ENCODE results near the gene TUBA4B.

Gene TUBA4B

DNA sequence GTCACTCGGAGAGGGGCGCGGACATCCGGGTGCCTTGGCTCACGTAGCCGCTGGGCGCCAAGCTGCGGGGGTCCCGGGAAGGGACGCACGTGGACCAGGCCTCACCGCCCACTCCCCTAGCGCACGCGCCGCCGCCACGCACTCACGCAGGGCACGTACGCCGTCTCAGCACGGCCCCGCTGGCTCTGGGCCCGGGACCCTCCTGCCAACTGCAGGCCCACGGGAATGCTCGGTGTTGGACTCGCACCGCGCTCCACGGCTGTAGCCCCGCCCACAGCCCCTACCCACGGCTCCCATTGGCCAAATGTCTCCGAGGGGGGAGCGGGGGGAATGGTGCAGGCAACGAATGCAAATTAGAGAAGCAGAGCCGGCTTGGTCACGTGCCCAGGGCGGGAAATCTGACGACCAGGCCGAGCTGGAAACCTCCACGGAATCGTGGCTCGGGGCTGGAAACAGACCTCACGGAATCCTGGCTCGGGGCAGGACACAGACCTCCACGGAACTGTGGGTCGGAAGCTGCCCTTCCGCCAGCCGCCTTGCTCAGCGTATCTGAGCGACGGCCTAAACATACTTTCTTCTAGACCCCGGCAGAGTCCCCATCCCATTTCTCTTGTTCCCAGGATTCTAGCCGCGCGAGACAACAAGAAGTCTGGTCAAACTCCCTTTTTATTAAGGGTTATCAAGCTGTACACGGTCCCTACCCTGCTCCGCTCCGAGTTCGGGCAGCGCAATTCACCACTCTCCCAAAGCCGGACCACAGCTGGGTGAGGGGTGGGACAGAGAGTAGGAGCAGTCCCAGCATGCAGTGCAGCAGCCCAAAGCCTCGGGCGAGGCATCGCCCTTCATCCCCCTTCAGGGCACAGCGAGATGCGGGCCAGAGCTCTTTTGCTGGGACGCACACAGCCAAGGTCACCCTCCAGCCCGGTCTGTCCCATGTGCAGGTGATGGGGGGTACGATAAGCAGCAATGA, 34.0 kb upstream of the TUBA4B start, which contains the start of gene ABCB6:
Gene ABCB6 (minus strand): TSS at position 227 of the 970 bp plus-strand sequence. CDS start 285 bp downstream, outside the sequence.
- DNase-seq (ENCODE audit: low read depth): peak; percentile 83

DNA sequence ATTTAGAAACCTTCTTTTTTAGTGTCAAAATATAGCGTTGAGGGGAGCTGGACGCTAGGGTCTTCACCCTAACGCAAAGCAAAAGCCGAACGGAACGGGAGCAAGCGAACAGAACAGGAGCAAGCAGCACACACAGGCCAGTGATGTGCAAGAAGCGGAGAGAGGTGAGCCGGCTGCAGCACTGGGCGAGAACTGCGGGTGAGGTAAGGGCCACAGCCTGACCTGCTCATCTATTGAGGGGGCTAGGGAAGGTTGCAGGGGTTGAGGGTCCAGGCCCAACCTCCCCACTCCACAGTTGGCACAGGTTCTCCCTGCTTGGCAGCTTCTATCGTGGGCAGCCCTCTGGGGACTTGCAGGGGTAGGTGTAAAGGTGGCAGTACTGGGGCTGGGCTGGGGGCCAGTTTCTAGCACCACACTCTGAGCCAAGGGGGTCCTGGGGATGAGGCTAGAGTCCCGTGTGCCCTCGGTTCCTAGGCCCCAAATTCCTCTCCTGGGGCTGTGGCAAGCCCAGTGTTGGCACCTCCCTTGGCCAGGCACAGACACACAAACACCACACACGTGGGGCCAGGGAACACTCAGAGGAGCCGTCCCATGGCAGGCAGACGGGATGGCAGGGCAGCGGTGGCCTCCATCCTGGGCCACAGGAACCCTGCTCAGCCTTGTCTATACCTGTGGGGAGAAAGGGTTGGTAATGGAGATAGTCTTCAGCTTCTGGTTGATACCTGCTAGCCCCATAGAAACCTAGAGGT, 33.1 kb upstream of the TUBA4B start:
- no peak for DNase-seq (ENCODE audit: low read depth)

DNA sequence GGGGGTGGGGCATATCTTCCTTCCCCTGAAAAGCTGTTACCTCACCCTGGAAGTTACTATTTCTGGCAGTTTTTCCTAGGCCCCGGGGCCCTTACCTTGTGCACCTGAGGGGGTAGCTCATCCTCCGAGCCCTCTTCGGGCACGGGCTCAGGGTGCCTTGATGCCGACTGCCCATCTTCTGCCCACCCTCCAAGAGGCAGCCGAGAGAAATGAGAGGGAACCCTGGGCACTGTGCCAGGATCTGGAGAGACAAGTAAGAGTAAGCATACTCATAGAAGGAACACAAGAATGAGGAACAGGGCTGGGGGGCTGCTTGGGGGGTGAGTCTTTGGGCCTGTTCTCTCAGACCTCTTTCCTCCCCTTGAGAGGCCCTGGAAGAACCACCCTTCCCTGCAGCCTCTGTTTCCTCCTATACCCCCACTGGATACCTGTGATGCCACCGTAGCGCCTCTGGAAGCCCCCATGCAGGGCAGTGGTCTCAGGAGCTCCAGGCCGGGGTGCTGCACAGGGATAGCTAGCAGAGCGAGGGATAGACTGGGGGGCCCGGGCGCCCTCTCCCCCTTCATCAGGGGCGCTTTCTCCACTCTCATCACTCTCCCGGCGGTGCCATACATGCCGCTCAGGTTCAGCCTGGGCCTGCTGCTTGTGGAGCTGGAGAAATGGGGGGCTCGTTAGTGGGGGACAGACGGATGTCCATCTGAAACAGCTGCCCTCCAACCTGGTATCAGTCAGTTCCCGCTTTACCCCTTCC, 32.2 kb upstream of the TUBA4B start:
- DNase-seq (ENCODE audit: low read depth): no peak

DNA sequence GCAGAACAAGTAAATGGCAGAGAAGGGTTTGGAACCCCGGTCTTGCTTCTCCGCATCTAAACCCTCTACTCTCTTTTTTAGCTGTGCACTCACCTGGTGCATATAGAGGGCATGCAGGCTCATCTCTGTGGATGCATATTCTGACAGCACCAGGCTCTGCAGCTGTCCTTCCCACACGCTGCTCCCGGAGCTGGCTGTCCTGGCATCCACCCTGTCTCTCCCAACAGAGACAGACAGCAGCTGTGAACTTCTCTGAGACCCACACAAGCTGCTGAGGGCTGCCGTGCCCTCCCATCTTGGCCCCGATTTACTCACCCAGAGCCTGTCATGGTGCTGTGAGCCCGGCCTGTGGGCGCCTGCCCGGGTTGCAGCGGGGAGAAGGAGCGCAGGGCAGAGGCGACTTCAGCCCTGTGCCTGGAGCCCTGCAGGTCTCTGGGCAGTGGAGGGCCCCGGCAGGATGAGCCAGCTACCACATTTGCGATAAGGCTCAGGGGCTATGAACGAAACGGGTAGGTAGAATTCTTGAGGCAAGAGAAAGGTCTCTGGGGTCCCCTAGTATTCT, 31.0 kb upstream of the TUBA4B start:
- DNase-seq (ENCODE audit: low read depth): no peak

DNA sequence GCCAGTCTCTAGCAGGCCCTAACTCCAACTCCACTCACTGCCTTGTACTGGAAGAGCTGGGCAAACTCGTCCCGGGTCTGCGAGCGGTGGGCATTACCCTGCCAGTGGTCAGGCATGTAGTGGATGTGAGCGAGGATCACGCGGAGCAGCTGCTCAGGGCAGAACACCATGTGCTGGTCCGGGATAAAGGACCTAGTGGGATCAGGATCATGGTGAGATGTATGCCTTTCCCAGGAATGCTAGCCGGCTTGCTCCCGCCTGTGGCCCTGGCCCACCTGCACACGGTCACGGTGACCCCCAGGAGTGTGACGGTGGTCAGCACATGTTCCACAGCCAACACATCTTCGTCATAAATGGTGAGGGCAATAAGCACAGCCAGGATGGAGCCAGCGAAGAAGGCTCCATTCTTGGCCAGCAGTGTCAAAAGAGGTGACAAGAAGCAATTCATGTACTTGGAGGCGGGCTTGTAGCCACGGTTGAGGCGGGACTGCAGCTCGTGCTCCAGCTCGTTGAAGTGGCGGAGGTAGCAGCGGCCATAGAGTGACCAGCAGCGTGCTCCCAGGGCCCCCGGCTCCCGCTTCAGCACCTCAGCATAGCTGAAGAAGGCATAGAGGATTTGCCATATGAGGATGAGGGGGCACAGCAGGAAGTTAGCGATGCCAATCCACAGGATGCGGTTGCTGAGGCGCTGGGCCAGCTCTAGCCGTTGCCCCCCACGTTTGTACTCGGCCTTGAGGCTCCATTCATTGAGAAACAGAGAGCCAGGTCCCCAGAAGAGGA, 29.0 kb upstream of the TUBA4B start:
- no peak for DNase-seq (ENCODE audit: low read depth)

DNA sequence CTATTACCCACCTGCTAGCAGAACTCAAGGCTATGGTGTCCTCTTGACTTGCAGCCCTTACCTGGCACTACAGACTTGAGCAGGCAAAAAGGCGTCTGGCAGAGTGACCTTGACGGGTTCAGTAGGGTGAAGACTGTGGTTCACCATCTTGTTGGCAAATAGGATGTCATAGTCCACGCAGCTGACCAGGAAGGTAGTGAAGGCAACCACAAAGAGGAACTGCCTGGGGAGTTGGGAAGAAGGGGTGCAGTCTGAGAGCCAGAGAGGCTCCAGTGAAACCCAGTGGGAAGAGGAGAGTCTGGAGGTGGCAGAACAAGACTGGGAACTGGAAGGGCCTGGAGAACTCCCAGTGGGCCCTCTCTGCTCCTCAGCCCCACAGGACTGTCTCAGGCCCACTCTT, 27.7 kb upstream of the TUBA4B start:
- no peak for DNase-seq (ENCODE audit: low read depth)

DNA sequence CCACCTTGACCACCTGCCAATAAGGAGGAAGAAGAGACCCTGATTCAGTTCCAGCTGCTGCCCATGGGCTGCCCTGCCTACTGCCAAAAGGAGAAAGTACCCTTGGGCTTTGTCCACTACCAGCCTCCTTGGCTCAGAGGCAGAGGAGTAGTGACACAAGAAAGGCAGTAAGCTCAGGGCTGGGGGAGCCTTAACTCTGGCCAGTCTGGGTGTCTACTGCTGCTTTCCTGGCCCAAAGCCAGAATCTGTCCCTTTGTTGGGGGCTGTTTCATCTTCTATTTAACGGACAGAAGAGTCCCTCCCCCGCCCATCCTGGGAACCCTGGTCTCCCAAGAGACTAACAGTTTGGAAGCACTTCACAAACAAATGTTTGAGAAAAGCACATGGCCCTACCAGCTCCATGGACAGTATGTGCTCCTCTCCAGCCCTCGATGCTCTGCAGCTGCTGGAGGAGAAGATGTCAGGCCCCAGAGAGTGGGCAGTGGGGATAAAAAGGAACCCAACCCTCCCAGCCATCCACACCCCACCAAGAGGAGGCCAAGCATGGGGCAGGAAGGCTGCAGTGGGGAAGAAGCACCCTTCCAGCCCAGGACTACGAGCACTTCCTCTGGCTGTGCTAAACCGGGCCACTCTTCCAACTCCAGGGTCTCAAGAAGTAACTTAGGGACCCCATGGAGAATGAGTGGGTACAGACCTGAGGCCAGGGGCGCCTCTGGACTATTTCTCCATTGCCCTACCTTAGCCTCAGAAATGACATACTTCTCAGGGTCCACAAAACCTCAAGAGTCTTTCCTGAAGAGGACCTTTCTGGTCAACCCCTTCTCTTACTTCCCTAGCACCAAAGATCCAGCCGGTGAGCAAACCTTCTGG, 24.8 kb upstream of the TUBA4B start:
- no peak for DNase-seq (ENCODE audit: low read depth)

DNA sequence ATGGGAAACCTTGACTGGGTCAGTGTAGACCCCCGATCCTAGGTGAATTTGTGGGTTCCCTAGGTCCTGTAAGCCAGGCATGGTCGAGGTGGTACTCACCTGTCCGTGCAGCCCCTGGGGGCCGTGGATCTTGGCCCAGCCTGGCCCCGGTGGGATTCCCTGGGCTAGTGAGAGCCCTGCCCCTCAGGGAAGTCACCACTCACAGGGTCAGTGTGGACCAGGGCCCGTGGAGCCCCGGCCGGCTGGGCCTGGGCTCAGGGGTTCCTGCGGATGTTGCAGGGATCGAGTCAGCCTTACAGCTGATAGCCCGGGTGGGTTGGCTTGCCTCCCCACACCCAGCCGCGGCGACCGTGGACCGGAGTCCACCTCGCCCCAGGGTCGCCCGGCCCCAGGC, 24.1 kb upstream of the TUBA4B start:
- no peak for DNase-seq (ENCODE audit: low read depth)

DNA sequence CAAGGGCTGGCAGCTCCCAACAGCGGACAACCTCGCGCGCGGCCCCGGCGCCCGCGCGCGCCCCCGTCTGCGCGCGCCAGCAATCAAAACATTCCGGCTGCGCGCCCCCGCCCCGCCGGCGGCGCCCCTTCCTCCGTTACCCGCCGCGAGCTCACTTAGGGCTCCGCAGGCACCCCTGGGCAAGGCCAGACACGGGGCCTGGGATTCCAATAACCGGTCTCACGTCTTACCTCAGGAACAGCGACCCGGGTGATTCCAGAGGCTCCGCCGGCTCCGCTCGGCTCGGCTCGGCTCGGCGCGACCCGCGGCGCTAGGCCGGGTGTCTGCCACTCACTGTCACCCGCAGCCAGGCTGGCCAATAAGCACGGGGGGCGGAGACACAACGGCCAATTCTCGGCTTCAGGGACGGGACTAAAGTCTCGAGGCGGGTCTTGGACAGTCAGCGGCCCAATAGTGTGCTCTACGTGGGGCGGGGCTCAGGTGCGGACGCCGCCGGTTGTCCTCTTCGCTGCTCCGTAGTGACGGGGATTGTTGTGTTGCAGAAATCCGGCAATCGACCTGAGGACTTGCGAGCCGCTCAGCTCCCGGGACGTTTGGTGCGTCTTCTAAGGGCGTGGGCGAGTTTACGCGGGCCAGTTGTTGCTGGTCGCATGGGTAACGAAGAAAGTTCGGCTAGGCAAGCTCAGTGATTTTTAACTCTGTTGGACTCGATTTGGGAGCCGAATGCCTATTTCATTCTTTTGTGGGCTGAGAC, 23.6 kb upstream of the TUBA4B start, which contains the start of the genes ANKZF1 and ATG9A:
Gene ANKZF1 (plus strand): TSS at position 502 of the 754 bp plus-strand sequence. CDS start 452 bp downstream, outside the sequence.
Gene ATG9A (minus strand): TSS at position 332 of the 754 bp plus-strand sequence. CDS start 1,612 bp downstream, outside the sequence.
- DNase-seq (ENCODE audit: low read depth): peak; percentile 98

DNA sequence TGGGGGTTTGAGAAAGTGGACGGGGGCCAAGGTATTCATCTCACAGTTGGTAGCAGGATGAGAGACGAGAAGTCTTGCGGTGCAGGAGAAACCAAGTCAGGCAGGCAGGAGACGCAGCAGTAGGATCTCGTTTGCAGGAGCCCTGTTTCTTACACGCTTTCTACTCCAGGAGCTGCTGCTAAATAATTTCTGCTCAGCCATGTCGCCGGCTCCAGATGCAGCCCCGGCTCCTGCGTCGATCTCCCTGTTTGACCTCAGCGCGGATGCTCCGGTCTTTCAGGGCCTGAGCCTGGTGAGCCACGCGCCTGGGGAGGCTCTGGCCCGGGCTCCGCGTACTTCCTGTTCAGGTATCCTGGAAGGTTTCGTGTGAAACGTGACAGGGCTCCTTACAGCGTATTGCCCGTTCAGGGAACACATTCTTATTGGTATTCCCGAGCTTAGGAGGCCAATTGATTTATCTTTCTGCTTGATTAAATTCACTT, 22.9 kb upstream of the TUBA4B start:
- DNase-seq (ENCODE audit: low read depth): no peak

DNA sequence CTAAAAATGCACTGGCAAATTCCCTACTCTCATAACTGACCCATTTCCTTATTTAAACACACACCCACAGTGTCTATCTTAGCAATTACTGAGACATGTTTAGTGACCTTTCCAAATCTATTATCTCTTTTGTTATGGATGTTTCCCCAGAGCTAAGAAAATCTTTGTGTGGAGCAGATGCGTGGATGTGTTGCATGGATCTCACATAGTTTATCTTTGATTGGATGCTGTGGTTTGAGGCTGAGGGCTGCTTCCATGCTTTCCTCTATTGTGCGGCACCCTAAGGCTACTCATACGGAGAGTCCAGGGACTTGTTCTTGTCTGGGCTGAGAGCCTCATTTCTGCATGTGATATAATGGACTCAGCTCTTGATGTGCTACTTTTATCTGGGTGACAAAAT, 18.7 kb upstream of the TUBA4B start:
- no peak for DNase-seq (ENCODE audit: low read depth)

DNA sequence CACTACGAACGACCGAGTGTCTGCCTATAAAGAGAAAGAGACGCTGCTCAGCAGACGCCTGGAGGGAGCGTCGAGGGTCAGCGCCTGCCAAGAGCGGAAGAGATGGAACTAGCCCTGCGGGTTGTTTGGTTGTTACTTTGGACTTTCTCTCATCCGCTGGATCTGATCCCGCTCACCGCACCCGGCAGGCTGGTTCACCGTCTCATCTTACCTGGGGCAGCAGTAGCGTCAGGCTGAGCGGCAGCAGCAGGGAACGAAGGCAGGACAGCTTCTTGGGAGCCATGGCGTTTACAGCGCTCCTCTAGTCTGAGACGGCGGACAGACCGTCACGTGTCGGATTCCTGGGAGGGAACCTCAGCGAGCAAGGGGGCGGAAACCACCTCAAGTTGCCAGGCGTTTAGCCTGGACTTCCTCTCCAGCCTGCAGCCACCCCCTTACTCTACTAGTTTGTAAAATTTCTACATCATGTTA, 9.7 kb upstream of the TUBA4B start:
- DNase-seq (ENCODE audit: low read depth): no peak

DNA sequence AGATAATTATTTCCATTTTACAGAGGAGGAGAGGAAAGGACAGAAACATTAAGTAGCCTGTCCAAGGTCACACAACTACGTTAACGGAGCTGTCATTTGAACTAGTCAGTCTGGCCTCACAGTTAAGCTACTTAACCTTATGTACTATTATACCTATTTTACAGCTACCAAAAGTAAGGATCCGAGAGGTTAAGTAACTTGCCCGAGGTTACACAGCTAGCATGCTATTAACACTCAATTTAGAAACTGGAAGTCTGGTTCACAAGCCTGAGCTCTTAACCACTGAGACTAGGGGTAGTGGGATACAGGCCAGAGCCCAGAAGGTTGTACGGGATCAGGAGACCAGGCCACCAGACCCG, 8.3 kb upstream of the TUBA4B start:
- DNase-seq (ENCODE audit: low read depth): no peak

DNA sequence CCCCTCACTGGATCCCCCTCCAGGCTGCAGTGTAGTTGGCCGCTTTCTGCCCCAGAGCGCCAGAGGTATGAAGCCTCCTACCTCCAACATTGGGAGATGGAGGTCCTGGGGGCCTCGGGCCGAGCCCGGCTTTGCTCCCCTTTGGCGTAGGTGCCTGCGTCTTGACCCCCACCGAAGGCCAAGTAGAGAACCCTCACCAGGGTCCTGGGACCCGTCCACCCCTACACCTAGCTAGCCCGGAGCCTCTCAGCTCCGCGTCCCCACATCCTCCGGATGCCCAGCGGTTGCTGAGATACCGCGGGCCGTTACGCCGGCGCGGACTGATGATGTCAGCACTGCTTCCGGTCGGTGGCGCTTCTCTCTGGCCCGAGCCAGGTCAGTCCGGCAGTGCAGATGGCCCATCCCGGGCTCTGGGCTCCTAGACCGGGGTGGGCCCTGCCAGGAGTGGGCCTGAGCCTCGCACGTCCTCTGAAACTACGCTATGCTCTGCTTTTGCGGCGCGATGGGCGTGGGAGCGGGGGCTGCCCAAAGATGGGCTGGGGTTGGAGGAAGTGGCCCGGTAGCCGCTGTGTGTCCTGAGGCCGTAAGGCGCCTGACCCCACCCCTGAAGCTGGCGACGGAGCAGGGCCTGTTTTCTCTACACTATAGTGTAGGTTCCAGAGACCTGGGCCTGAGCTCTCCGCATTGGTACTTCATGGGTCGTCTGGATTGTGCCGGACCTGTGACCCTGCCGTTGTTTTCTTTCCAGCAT, 7.7 kb upstream of the TUBA4B start, which contains the start of the genes GLB1L and STK16:
Gene GLB1L (minus strand): TSS at position 297 of the 751 bp plus-strand sequence. CDS start 1,871 bp downstream, outside the sequence.
Gene STK16 (plus strand): TSS at position 332 of the 751 bp plus-strand sequence. CDS start 521 bp downstream, outside the sequence.
- DNase-seq (ENCODE audit: low read depth): peak; percentile 63

DNA sequence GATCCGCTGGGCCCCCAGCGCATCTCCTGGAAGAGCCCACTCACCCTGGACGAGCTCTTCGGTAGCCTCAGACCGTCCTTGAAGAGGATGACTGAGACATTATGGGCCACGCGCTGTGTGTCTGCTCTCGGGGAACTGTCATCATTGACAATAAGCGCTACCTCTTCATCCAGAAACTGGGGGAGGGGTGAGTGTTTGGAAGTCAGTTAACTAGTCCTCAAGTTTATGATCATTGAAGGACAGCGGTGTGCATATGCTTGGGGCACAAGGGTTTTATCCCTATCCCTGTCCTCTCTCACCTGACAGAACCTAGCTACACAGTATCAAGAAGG, 7.2 kb upstream of the TUBA4B start:
- no peak for DNase-seq (ENCODE audit: low read depth)

DNA sequence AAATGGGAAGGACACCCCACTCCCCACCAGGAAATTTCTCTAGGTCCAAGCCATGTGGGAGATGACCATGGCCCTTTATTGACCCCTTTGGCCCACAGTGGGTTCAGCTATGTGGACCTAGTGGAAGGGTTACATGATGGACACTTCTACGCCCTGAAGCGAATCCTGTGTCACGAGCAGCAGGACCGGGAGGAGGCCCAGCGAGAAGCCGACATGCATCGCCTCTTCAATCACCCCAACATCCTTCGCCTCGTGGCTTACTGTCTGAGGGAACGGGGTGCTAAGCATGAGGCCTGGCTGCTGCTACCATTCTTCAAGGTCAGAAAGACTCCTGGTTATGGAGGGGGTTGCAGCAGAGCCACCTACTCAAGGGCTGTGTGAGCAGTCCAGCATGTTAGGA, 6.5 kb upstream of the TUBA4B start:
- no peak for DNase-seq (ENCODE audit: low read depth)

DNA sequence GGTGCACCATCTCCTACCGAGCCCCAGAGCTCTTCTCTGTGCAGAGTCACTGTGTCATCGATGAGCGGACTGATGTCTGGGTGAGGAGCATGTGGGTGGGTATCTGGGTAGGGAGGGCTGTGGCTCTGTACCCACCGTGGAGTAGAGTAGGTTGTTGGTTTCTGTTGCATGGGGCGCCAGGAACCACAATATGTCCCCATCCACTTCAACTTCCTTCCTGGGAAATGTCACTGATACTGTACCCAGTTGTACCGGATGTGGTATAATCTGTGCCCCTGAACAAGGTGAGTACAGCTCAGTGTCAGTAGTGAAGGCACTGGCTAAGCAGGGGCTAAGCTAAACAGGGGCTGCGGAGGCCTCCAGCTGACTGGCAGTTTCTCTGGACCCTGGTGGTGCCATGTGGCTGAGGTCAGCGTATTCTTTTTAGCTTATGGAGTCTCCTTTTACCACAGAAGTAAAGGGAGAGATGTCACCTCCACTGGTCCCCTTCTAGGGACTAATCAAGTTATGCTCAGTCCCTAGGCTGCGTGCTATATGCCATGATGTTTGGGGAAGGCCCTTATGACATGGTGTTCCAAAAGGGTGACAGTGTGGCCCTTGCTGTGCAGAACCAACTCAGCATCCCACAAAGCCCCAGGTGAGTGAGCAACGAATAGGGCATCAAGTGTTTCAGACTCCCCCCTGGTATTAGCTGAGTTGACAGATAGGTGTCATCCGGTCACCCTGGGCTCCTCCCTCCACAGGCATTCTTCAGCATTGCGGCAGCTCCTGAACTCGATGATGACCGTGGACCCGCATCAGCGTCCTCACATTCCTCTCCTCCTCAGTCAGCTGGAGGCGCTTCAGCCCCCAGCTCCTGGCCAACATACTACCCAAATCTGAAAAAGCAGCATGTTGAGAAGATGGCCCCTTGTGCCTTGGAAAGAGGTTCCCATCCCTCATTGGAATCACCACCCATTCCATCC, 5.1 kb upstream of the TUBA4B start:
- DNase-seq (ENCODE audit: low read depth): peak; percentile 73
